Lung (tissue), 12 donors: ENCODE measurements around the gene TMEM131. TPM values are rescaled to one million over a fixed set of nuclear protein-coding genes. Genes with fewer than 3 reads are reported as not detected.

ENCODE experiments used
- ATAC-seq: fragments of 200-7000 bp; cut with Tn5 transposase; one replicate; pipeline ENCODE4 v1.9.1; 2020; ENCODE audit warnings: moderate number of reproducible peaks; ENCODE audit not compliant: insufficient read depth, low FRiP score
- DNase-seq, 3 donors: peaks; one replicate each; pipeline ENCODE4 v3.0.0-alpha.2; 2013 to 2017
- H3K27ac ChIP-seq, 2 donors: one replicate each; pipeline ENCODE4 v1.5.1; 2013; ENCODE audit warnings: mild to moderate bottlenecking in 2 of 2, moderate library complexity in 2 of 2, control low read depth in 1 of 2, inconsistent platforms in 1 of 2, low read depth in 1 of 2, low read length in 1 of 2
- H3K27me3 ChIP-seq, 3 donors: one replicate each; pipeline ENCODE4 v1.5.1; 2013; ENCODE audit warnings: low read length in 2 of 3; ENCODE audit not compliant: control insufficient read depth in 3 of 3, insufficient read depth in 3 of 3
- H3K36me3 ChIP-seq, 4 donors: one replicate each; pipeline ENCODE4 v1.5.1; 2013; ENCODE audit warnings: low read length in 4 of 4, mild to moderate bottlenecking in 1 of 4, moderate library complexity in 1 of 4; ENCODE audit not compliant: control insufficient read depth in 4 of 4, insufficient read depth in 4 of 4
- H3K4me1 ChIP-seq, 5 donors: one replicate each; pipeline ENCODE4 v1.5.1; 2013; ENCODE audit warnings: low read length in 5 of 5, mild to moderate bottlenecking in 2 of 5, moderate library complexity in 1 of 5; ENCODE audit not compliant: control insufficient read depth in 5 of 5, insufficient read depth in 5 of 5
- H3K4me3 ChIP-seq: one replicate; pipeline ENCODE4 v1.5.1; 2013; ENCODE audit warnings: mild to moderate bottlenecking, control low read depth, moderate library complexity
- H3K9ac ChIP-seq, 2 donors: one replicate each; pipeline ENCODE4 v1.5.1; 2013; ENCODE audit warnings: low read length in 2 of 2, control low read depth in 1 of 2; ENCODE audit not compliant: insufficient read depth in 1 of 2
- H3K9me3 ChIP-seq, 4 donors: one replicate each; pipeline ENCODE4 v1.5.1; 2013; ENCODE audit warnings: low read length in 3 of 4, mild to moderate bottlenecking in 1 of 4, moderate library complexity in 1 of 4; ENCODE audit not compliant: control insufficient read depth in 4 of 4, insufficient read depth in 3 of 4
- WGBS, 2 donors: extraction: QIAGEN DNeasy Blood & Tissue Kit; methylation state at CpG; one replicate each; pipeline ENCODE4 v1.1.7; 2013; 5-methylcytosine and 5-hydroxymethylcytosine counted together
- polyA plus RNA-seq, 2 donors: library from polyadenylated mRNA; stranded (reverse); fragments of 200-250 nt; gene quantifications; one replicate each; pipeline ENCODE4 v1.2.1, GENCODE V29; 2013
- total RNA-seq, 2 donors: library from RNA; depleted of rRNA in 1 of 2; stranded (reverse); fragments of >200 nt in 1 of 2; gene quantifications; one replicate each; pipeline ENCODE4 v1.2.1, GENCODE V29; 2014 to 2021
- TF ChIP-seq, protein P1 (sequence below): IDR thresholded peaks from 2 replicates; pipeline ENCODE4 v1.5.1; 2012; ENCODE audit warnings: mild to moderate bottlenecking; ENCODE audit errors: control extremely low read depth, extremely low read depth
- donor health status: control.
- donor health status: control.
- donor health status: Bipolar disorder and iron deficiency.
- donor health status: healthy.
- donor health status: DM: yes; HTN: yes; CAD: no.

TMEM131 gene
- total and polyA plus RNA-seq, 4 donors, result 9.3 to 54.0 (median 23.7) TPM

DNA sequence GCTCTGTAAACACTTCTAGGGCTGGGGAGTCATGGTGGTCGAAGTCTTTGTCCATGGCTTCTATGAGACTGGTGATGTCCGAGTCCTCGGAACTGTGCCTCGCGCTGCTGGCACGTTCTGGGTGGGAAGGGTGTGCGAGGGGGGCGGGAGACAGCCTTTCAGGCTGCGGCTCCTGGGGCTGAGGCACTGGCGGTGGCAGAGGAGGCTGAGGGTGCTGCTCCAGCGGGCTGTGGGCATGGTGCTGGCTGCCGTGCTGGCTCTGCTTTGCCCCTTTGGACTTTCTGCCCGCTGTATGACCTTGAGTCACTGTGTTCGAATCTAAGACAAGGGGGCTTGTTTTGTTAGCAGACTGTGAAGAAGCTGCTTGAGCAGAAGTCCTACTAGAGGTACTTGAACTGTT lies 203.3 kb downstream of the TMEM131 start:
- no peaks in the 10 kb centered on the region for H3K9me3 ChIP-seq
- no peak overlapping the region for H3K9ac ChIP-seq
- TF ChIP-seq, protein P1, sequence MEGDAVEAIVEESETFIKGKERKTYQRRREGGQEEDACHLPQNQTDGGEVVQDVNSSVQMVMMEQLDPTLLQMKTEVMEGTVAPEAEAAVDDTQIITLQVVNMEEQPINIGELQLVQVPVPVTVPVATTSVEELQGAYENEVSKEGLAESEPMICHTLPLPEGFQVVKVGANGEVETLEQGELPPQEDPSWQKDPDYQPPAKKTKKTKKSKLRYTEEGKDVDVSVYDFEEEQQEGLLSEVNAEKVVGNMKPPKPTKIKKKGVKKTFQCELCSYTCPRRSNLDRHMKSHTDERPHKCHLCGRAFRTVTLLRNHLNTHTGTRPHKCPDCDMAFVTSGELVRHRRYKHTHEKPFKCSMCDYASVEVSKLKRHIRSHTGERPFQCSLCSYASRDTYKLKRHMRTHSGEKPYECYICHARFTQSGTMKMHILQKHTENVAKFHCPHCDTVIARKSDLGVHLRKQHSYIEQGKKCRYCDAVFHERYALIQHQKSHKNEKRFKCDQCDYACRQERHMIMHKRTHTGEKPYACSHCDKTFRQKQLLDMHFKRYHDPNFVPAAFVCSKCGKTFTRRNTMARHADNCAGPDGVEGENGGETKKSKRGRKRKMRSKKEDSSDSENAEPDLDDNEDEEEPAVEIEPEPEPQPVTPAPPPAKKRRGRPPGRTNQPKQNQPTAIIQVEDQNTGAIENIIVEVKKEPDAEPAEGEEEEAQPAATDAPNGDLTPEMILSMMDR, result no peak
- peaks cover 0 to 7% (median 0%) of the 10 kb centered on the region in 5 donors for H3K4me1 ChIP-seq
- H3K27ac ChIP-seq, result no peak overlapping the region
- DNase-seq, result no peak
- H3K4me3 ChIP-seq, result no peak overlapping the region
- no peak for ATAC-seq
- peaks cover 14 to 43% (median 27%) of the 10 kb centered on the region in 4 donors for H3K36me3 ChIP-seq
- H3K27me3 ChIP-seq, result no peaks in the 10 kb centered on the region
- WGBS, 2 donors, result 94 to 98% methylated on average over 14 of the region's 14 CpGs

DNA sequence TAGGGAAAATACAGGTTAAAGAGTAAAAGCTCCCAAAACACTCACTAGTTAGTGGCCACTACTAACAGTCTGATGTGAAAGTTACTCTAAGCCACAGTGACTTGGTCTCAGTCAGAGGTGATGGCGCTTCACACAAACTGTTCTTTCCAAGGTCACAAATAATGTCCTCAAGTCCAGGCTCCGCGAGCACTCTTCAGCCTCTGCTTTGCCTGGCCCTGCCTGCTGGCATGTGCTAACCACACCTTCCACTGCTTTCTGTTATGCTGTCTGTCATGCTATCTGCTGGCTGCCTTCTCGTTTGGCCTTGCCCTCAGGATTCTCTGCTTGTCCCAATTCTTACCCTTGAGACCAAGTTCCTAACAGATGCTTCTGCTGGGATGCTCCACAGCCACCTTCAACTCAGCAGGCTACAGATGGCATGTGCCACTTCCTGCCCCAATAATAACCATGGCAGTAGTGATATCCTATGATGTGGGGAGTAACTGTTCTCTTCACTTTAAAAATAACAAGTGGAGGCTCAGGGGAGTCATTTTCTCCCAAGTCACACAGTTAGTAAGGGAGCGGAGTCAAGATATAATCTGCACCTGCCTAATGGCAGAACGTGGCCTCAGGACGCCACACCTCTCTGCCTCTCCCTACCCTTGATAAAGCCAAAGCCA lies 206.6 kb downstream of the TMEM131 start:
- Histone ChIP-seq H3K4me3 (no peak overlapping the region), H3K9me3 (no peaks in the 10 kb centered on the region), H3K27me3 (no peaks in the 10 kb centered on the region), H3K9ac (no peak overlapping the region), H3K4me1 (no peaks in the 10 kb centered on the region), H3K36me3 (peaks cover 16 to 41% (median 30%) of the 10 kb centered on the region in 4 donors), H3K27ac (no peak overlapping the region)
- ATAC-seq (no peak), DNase-seq (no peak)
- WGBS, 2 donors, result 95 to 97% methylated on average over 7 of the region's 7 CpGs
- TF ChIP-seq, protein P1, result no peak

DNA sequence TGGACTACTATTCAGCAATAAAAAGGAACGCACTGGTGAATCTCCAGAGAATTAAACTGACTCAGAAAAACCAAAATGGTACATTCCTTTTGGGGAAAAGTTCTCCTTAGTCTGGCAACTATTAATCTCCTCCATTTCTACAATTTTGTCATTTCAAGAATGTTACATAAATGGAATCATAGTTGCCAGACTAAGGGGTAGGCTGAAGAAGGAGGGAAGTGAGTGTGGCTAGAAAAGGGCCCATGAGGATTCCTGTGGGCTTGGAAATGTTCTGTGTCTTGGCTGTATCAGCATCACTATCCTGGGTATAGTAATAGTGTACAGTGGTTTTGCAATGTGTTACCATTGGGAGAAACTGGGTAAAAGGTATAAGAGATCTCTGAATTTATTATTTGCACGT lies 209.9 kb downstream of the TMEM131 start:
- ATAC-seq (no peak), DNase-seq (no peak)
- Histone ChIP-seq H3K4me3 (no peak overlapping the region), H3K27me3 (no peaks in the 10 kb centered on the region), H3K9me3 (no peaks in the 10 kb centered on the region), H3K36me3 (peaks cover 6 to 26% (median 18%) of the 10 kb centered on the region in 4 donors), H3K27ac (no peak overlapping the region), H3K9ac (no peak overlapping the region), H3K4me1 (no peaks in the 10 kb centered on the region)
- TF ChIP-seq, protein P1, result no peak
- 95 to 99% methylated on average over 2 of the region's 2 CpGs for WGBS, 2 donors

DNA sequence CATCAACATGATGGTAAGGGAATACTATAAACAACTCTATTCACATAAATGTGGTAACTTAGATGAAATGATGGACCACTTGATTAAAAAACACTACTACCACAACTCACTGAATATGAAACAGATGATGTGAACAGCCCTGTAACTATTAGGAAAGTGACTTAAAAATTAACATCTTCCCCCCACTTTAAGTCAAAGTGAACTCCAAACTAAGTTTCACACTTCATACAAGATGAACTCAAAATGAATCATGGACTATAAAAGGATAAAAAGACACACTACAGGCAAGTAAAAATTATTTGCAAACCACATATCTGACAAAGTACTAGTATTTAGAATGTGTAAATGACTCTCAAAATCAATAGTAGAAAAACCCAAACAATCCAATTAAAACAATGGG lies 210.8 kb downstream of the TMEM131 start:
- H3K4me1 ChIP-seq, result no peaks in the 10 kb centered on the region
- H3K9me3 ChIP-seq, result no peaks in the 10 kb centered on the region
- TF ChIP-seq, protein P1, result no peak
- no peaks in the 10 kb centered on the region for H3K27me3 ChIP-seq
- H3K9ac ChIP-seq, result no peak overlapping the region
- no peak for DNase-seq
- H3K36me3 ChIP-seq, result peaks cover 6 to 27% (median 16%) of the 10 kb centered on the region in 4 donors
- no peak overlapping the region for H3K27ac ChIP-seq
- no peak overlapping the region for H3K4me3 ChIP-seq
- no peak for ATAC-seq
